Vagina (tissue), 2 donors: ENCODE measurements around the gene PIK3C2B.

ENCODE experiments used
- CTCF ChIP-seq, 3 experiments: fragments of 450-650 bp in 2 of 3; fragments of 200-600 bp in 1 of 3; sonication (generic) in 1 of 3; IDR thresholded peaks; one replicate each; pipeline ENCODE4 v1.5.1; 2017 to 2019; ENCODE audit warnings: antibody characterized with exemption in 3 of 3, mild to moderate bottlenecking in 2 of 3, moderate library complexity in 2 of 3
- POLR2A ChIP-seq, 2 donors: fragments of 450-650 bp; IDR thresholded peaks; one replicate each; pipeline ENCODE4 v1.6.1; 2017; ENCODE audit warnings: antibody characterized with exemption in 2 of 2, mild to moderate bottlenecking in 2 of 2, moderate library complexity in 2 of 2
- POLR2AphosphoS5 ChIP-seq, 2 donors: sonication (generic); formaldehyde crosslinking; IDR thresholded peaks; one replicate each; pipeline ENCODE4 v1.9.0; 2017; ENCODE audit warnings: antibody characterized with exemption in 2 of 2, mild to moderate bottlenecking in 2 of 2, low read depth in 1 of 2; ENCODE audit not compliant: insufficient read depth in 1 of 2

GRCh38 chr1:204476563-204476962 is 18.0 kb downstream of the PIK3C2B start:
- TF ChIP-seq POLR2A (IDR thresholded peaks at IDR 0.05): no peak
- no peak for TF ChIP-seq CTCF (IDR thresholded peaks at IDR 0.05)
- no peak for TF ChIP-seq POLR2AphosphoS5 (IDR thresholded peaks at IDR 0.05; ENCODE audit: insufficient read depth in 1 of 2, low read depth in 1 of 2)
